Measurements from ENCODE around the gene ARL8A. TPM values are rescaled to one million over a fixed set of nuclear protein-coding genes. Genes with fewer than 3 reads are reported as not detected.

The ARL8A gene
- total and polyA plus RNA-seq, 10 of the 15 experiments (the other 5 are each of a cell fraction or from before 2014, with no cell fraction given) = 0.34 to 49.2 (median 15.4) TPM

DNA sequence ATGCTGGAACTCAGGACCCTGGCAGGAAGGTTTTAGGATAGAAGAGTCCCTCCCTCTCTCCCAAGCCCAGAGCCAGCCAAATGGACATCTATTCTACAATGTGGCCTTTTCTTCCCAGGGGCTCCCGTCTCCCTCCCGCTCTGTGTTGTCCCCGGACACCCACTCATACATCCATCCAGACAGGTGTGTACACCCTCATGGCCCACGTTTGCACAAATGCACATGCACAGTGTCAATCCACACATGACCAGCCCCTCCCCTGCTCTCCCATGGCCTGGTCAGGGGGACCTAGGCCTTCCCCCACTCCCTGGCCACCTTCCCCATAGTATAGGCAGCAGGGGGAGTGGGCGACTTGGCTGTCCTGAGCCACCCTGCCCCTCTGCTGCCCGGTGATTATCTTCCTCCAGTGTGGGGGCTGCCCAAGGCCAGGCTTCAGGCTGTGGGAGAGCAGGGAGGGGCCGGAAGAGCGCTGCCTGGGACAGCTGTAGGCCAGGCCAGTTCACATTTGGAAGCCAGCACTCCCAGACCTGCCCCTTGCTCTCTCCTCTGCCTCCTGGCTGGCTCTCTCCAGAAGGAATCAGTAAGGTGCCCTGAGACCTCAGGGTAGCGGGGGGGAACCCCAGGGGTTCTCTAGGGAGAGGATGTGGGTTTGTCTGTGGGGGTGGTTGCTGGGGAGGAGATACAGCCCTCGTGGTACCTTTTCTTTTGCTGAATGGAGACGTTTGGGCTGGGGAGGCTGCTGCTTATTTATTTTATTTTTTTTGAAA lies 19.9 kb upstream of the ARL8A start (continued):
- TF ChIP-seq, protein P1, sequence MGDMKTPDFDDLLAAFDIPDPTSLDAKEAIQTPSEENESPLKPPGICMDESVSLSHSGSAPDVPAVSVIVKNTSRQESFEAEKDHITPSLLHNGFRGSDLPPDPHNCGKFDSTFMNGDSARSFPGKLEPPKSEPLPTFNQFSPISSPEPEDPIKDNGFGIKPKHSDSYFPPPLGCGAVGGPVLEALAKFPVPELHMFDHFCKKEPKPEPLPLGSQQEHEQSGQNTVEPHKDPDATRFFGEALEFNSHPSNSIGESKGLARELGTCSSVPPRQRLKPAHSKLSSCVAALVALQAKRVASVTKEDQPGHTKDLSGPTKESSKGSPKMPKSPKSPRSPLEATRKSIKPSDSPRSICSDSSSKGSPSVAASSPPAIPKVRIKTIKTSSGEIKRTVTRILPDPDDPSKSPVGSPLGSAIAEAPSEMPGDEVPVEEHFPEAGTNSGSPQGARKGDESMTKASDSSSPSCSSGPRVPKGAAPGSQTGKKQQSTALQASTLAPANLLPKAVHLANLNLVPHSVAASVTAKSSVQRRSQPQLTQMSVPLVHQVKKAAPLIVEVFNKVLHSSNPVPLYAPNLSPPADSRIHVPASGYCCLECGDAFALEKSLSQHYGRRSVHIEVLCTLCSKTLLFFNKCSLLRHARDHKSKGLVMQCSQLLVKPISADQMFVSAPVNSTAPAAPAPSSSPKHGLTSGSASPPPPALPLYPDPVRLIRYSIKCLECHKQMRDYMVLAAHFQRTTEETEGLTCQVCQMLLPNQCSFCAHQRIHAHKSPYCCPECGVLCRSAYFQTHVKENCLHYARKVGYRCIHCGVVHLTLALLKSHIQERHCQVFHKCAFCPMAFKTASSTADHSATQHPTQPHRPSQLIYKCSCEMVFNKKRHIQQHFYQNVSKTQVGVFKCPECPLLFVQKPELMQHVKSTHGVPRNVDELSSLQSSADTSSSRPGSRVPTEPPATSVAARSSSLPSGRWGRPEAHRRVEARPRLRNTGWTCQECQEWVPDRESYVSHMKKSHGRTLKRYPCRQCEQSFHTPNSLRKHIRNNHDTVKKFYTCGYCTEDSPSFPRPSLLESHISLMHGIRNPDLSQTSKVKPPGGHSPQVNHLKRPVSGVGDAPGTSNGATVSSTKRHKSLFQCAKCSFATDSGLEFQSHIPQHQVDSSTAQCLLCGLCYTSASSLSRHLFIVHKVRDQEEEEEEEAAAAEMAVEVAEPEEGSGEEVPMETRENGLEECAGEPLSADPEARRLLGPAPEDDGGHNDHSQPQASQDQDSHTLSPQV (IDR thresholded peaks at IDR 0.05) = no peak
- TF ChIP-seq, protein P2, sequence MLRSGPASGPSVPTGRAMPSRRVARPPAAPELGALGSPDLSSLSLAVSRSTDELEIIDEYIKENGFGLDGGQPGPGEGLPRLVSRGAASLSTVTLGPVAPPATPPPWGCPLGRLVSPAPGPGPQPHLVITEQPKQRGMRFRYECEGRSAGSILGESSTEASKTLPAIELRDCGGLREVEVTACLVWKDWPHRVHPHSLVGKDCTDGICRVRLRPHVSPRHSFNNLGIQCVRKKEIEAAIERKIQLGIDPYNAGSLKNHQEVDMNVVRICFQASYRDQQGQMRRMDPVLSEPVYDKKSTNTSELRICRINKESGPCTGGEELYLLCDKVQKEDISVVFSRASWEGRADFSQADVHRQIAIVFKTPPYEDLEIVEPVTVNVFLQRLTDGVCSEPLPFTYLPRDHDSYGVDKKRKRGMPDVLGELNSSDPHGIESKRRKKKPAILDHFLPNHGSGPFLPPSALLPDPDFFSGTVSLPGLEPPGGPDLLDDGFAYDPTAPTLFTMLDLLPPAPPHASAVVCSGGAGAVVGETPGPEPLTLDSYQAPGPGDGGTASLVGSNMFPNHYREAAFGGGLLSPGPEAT (IDR thresholded peaks at IDR 0.05; ENCODE audit: low read depth) = peak; percentile 91
- TF ChIP-seq, protein P3, sequence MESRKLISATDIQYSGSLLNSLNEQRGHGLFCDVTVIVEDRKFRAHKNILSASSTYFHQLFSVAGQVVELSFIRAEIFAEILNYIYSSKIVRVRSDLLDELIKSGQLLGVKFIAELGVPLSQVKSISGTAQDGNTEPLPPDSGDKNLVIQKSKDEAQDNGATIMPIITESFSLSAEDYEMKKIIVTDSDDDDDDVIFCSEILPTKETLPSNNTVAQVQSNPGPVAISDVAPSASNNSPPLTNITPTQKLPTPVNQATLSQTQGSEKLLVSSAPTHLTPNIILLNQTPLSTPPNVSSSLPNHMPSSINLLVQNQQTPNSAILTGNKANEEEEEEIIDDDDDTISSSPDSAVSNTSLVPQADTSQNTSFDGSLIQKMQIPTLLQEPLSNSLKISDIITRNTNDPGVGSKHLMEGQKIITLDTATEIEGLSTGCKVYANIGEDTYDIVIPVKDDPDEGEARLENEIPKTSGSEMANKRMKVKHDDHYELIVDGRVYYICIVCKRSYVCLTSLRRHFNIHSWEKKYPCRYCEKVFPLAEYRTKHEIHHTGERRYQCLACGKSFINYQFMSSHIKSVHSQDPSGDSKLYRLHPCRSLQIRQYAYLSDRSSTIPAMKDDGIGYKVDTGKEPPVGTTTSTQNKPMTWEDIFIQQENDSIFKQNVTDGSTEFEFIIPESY (IDR thresholded peaks at IDR 0.05) = no peak
- TF ChIP-seq SIX5 (IDR thresholded peaks at IDR 0.05; ENCODE audit: low read depth, low read length, severe bottlenecking) (no peak), WRNIP1 (IDR thresholded peaks at IDR 0.05; ENCODE audit: borderline replicate concordance, low read depth, low read length) (no peak), FOS (IDR thresholded peaks at IDR 0.05; ENCODE audit: borderline replicate concordance, extremely low read depth, insufficient read length) (no peak), HDAC2 (IDR thresholded peaks at IDR 0.05) (no peak), STAT3 (IDR thresholded peaks at IDR 0.05; ENCODE audit: low read depth, low read length) (no peak)
- TF ChIP-seq, protein P4, sequence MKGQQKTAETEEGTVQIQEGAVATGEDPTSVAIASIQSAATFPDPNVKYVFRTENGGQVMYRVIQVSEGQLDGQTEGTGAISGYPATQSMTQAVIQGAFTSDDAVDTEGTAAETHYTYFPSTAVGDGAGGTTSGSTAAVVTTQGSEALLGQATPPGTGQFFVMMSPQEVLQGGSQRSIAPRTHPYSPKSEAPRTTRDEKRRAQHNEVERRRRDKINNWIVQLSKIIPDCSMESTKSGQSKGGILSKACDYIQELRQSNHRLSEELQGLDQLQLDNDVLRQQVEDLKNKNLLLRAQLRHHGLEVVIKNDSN (IDR thresholded peaks at IDR 0.05; ENCODE audit: borderline replicate concordance, extremely low read length, insufficient read depth, low read depth, low read length) = no peak
- TF ChIP-seq, protein P5, sequence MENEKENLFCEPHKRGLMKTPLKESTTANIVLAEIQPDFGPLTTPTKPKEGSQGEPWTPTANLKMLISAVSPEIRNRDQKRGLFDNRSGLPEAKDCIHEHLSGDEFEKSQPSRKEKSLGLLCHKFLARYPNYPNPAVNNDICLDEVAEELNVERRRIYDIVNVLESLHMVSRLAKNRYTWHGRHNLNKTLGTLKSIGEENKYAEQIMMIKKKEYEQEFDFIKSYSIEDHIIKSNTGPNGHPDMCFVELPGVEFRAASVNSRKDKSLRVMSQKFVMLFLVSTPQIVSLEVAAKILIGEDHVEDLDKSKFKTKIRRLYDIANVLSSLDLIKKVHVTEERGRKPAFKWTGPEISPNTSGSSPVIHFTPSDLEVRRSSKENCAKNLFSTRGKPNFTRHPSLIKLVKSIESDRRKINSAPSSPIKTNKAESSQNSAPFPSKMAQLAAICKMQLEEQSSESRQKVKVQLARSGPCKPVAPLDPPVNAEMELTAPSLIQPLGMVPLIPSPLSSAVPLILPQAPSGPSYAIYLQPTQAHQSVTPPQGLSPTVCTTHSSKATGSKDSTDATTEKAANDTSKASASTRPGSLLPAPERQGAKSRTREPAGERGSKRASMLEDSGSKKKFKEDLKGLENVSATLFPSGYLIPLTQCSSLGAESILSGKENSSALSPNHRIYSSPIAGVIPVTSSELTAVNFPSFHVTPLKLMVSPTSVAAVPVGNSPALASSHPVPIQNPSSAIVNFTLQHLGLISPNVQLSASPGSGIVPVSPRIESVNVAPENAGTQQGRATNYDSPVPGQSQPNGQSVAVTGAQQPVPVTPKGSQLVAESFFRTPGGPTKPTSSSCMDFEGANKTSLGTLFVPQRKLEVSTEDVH (IDR thresholded peaks at IDR 0.05; ENCODE audit: low read depth, partially characterized antibody) = no peak
- TF ChIP-seq, protein P6, sequence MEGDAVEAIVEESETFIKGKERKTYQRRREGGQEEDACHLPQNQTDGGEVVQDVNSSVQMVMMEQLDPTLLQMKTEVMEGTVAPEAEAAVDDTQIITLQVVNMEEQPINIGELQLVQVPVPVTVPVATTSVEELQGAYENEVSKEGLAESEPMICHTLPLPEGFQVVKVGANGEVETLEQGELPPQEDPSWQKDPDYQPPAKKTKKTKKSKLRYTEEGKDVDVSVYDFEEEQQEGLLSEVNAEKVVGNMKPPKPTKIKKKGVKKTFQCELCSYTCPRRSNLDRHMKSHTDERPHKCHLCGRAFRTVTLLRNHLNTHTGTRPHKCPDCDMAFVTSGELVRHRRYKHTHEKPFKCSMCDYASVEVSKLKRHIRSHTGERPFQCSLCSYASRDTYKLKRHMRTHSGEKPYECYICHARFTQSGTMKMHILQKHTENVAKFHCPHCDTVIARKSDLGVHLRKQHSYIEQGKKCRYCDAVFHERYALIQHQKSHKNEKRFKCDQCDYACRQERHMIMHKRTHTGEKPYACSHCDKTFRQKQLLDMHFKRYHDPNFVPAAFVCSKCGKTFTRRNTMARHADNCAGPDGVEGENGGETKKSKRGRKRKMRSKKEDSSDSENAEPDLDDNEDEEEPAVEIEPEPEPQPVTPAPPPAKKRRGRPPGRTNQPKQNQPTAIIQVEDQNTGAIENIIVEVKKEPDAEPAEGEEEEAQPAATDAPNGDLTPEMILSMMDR (IDR thresholded peaks at IDR 0.05 in 2 of 3, conservative IDR thresholded peaks at IDR 0.05 in 1 of 3; ENCODE audit: control insufficient read depth in 2 of 3, extremely low read depth in 1 of 3, insufficient read depth in 1 of 3, low read depth in 3 of 3, low read length in 3 of 3) = no peak

All from GM12878 (cell line).